H9 (cell line): Measurements from ENCODE around the gene MRPL34. TPM values are rescaled to one million over a fixed set of nuclear protein-coding genes. Genes with fewer than 3 reads are reported as not detected.

ENCODE experiments used
- DNase-seq: peaks from one replicate; pipeline ENCODE4 v3.0.0-alpha.2; 2017
- H2AFZ ChIP-seq: one replicate; pipeline ENCODE4 v1.6.1; 2013; ENCODE audit warnings: mild to moderate bottlenecking, low read length, control low read depth, moderate library complexity
- H2AK5ac ChIP-seq: 2 replicates; pipeline ENCODE4 v1.6.1; 2013; ENCODE audit warnings: low read length, control low read depth, mixed read lengths; ENCODE audit not compliant: insufficient read length
- H2BK120ac ChIP-seq: one replicate; pipeline ENCODE4 v1.6.1; 2013; ENCODE audit warnings: low read depth, mild to moderate bottlenecking, low read length, control low read depth, inconsistent platforms; ENCODE audit not compliant: poor library complexity, severe bottlenecking
- H2BK12ac ChIP-seq: 2 replicates; pipeline ENCODE4 v1.6.1; 2013; ENCODE audit warnings: low read length, control low read depth, mixed read lengths, low read depth; ENCODE audit not compliant: insufficient read length
- H2BK15ac ChIP-seq: 2 replicates; pipeline ENCODE4 v1.6.1; 2013; ENCODE audit warnings: low read depth, low read length, control low read depth
- H2BK20ac ChIP-seq: one replicate; pipeline ENCODE4 v1.6.1; 2013; ENCODE audit warnings: low read depth, mild to moderate bottlenecking, low read length, control low read depth, inconsistent platforms; ENCODE audit not compliant: poor library complexity, severe bottlenecking
- H2BK5ac ChIP-seq: 2 replicates; pipeline ENCODE4 v1.6.1; 2013; ENCODE audit warnings: low read length, control low read depth, mixed read lengths; ENCODE audit not compliant: insufficient read length
- H3K14ac ChIP-seq: 2 replicates; pipeline ENCODE4 v1.6.1; 2013; ENCODE audit warnings: low read length, control low read depth; ENCODE audit not compliant: insufficient read depth
- H3K18ac ChIP-seq: 2 replicates; pipeline ENCODE4 v1.6.1; 2013; ENCODE audit warnings: low read depth, mild to moderate bottlenecking, mixed read lengths, low read length, control low read depth; ENCODE audit not compliant: insufficient read length
- H3K23ac ChIP-seq: 2 replicates; pipeline ENCODE4 v1.6.1; 2013; ENCODE audit warnings: low read length, control low read depth, mixed read lengths, low read depth; ENCODE audit not compliant: insufficient read length
- H3K23me2 ChIP-seq: 2 replicates; pipeline ENCODE4 v1.6.1; 2013; ENCODE audit warnings: low read depth, mild to moderate bottlenecking, mixed read lengths, low read length, control low read depth; ENCODE audit not compliant: insufficient read length, poor library complexity, severe bottlenecking
- H3K27ac ChIP-seq: 2 replicates; pipeline ENCODE4 v1.5.1; 2013; ENCODE audit warnings: low read length, control low read depth, mixed read lengths, low read depth; ENCODE audit not compliant: insufficient read length
- H3K27me3 ChIP-seq: 2 replicates; pipeline ENCODE4 v1.6.1; 2013; ENCODE audit warnings: low read length, control low read depth, inconsistent platforms; ENCODE audit not compliant: insufficient read depth
- H3K4ac ChIP-seq: 2 replicates; pipeline ENCODE4 v1.6.1; 2013; ENCODE audit warnings: low read depth, mild to moderate bottlenecking, control low read depth, inconsistent platforms, low read length, moderate library complexity
- H3K4me1 ChIP-seq: 2 replicates; pipeline ENCODE4 v1.6.1; 2013; ENCODE audit warnings: low read length, control low read depth, inconsistent platforms; ENCODE audit not compliant: insufficient read depth
- H3K4me2 ChIP-seq: 2 replicates; pipeline ENCODE4 v1.6.1; 2013; ENCODE audit warnings: low read length, control low read depth, mixed read lengths; ENCODE audit not compliant: insufficient read length, insufficient read depth
- H3K56ac ChIP-seq: 2 replicates; pipeline ENCODE4 v1.6.1; 2013; ENCODE audit warnings: low read depth, mild to moderate bottlenecking, mixed read lengths, low read length, control low read depth; ENCODE audit not compliant: insufficient read length
- H3K79me1 ChIP-seq: 2 replicates; pipeline ENCODE4 v1.6.1; 2013; ENCODE audit warnings: low read depth, mild to moderate bottlenecking, moderate library complexity, low read length, control low read depth, inconsistent platforms; ENCODE audit not compliant: insufficient read depth, poor library complexity, severe bottlenecking
- H3K79me2 ChIP-seq: 2 replicates; pipeline ENCODE4 v1.6.1; 2013; ENCODE audit warnings: low read length, control low read depth, inconsistent platforms; ENCODE audit not compliant: insufficient read depth
- H3K9ac ChIP-seq: 2 replicates; pipeline ENCODE4 v1.6.1; 2013; ENCODE audit warnings: low read length, control low read depth, mixed read lengths; ENCODE audit not compliant: insufficient read length; ENCODE audit errors: extremely low read depth
- H3K9me3 ChIP-seq: one replicate; pipeline ENCODE4 v1.6.1; 2013; ENCODE audit warnings: low read depth, low read length, inconsistent platforms; ENCODE audit not compliant: control insufficient read depth
- H3T11ph ChIP-seq: one replicate; pipeline ENCODE4 v1.6.1; 2013; ENCODE audit warnings: mild to moderate bottlenecking, low read length, control low read depth, inconsistent platforms
- H4K20me1 ChIP-seq: one replicate; pipeline ENCODE4 v1.6.1; 2013; ENCODE audit not compliant: control insufficient read depth, insufficient read length, insufficient read depth
- H4K5ac ChIP-seq: 2 replicates; pipeline ENCODE4 v1.6.1; 2013; ENCODE audit warnings: low read depth, mild to moderate bottlenecking, mixed read lengths, low read length, control low read depth; ENCODE audit not compliant: insufficient read length
- H4K8ac ChIP-seq: replicated peaks from 2 replicates; pipeline ENCODE4 v1.6.1; 2013; ENCODE audit warnings: low read length, control low read depth, mixed read lengths, low read depth; ENCODE audit not compliant: insufficient read length
- H4K91ac ChIP-seq: 2 replicates; pipeline ENCODE4 v1.6.1; 2013; ENCODE audit warnings: low read depth, mild to moderate bottlenecking, moderate library complexity, mixed read lengths, low read length, control low read depth; ENCODE audit not compliant: insufficient read length
- H3K27ac Mint-ChIP-seq, 3 experiments: 2 replicates in 2 of 3; 3 replicates in 1 of 3; pipeline ENCODE4 v1.8.0; 2020 to 2021; ENCODE audit warnings: mixed read lengths in 3 of 3, mild to moderate bottlenecking in 1 of 3, moderate library complexity in 1 of 3
- H3K27me3 Mint-ChIP-seq: 2 replicates; pipeline ENCODE4 v1.8.0; 2021; ENCODE audit warnings: low read depth, mild to moderate bottlenecking, moderate library complexity, mixed read lengths
- H3K36me3 Mint-ChIP-seq, 3 experiments: 2 replicates in 2 of 3; 3 replicates in 1 of 3; pipeline ENCODE4 v1.8.0; 2020 to 2021; ENCODE audit warnings: low read depth in 3 of 3, mixed read lengths in 3 of 3; ENCODE audit not compliant: insufficient read depth in 1 of 3
- H3K4me1 Mint-ChIP-seq, 2 experiments: 2 replicates each; pipeline ENCODE4 v1.8.0; 2020; ENCODE audit warnings: mixed read lengths in 2 of 2
- H3K4me3 Mint-ChIP-seq, 2 experiments: 2 replicates in 1 of 2; 3 replicates in 1 of 2; pipeline ENCODE4 v1.8.0; 2020 to 2021; ENCODE audit warnings: mild to moderate bottlenecking in 2 of 2, mixed read lengths in 2 of 2, moderate library complexity in 1 of 2
- H3K9me3 Mint-ChIP-seq, 2 experiments: 2 replicates in 1 of 2; 3 replicates in 1 of 2; pipeline ENCODE4 v1.8.0; 2020; ENCODE audit warnings: mild to moderate bottlenecking in 2 of 2, mixed read lengths in 2 of 2, moderate library complexity in 1 of 2
- WGBS: extraction: QIAGEN DNeasy Blood & Tissue Kit; methylation state at CpG from one replicate; pipeline ENCODE4 v1.1.7; 2013; ENCODE audit warnings: missing lambda C conversion rate, low lambda C conversion rate, mixed read lengths; ENCODE audit not compliant: insufficient read length; ENCODE audit errors: extremely low coverage; 5-methylcytosine and 5-hydroxymethylcytosine counted together
- total RNA-seq: library from RNA; stranded (reverse); gene quantifications from 2 replicates; pipeline ENCODE4 v1.2.1, GENCODE V29; 2021
- TF ChIP-seq, protein P1 (sequence below): fragments of 200-600 bp; sonication (generic); conservative IDR thresholded peaks from 3 replicates; pipeline ENCODE4 v1.8.0; 2021; ENCODE audit warnings: antibody characterized with exemption, mild to moderate bottlenecking

MRPL34 gene
- total RNA-seq, 1 experiment from 2014 or later, result 84.6 TPM

DNA sequence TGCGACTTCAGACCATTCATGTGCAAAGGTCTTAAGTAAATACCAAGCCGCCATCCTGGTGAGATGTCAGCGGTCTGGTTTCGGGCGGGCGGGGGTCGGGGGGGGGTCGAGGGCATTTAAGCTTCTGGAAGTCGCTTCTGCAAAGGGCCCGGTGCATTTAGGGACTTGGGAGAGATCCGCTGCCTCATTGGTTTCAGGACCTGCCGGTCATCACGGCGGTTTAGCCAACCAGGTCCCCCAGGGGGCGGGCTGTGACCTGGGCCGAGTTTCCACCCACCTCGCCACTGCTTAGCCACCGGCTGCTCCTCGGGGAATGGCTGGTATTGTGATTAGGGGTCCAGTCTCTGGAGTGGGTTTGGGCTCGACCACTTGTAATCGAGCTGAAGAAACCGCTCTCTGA lies 16.2 kb upstream of the MRPL34 start:
- Histone ChIP-seq H3K27ac (no peak overlapping the region), H3K9me3 (no peaks in the 10 kb centered on the region), H3K4me1 (no peaks in the 10 kb centered on the region), H4K91ac (no peak overlapping the region), H4K5ac (no peak overlapping the region), H2BK120ac (no peak overlapping the region), H3K27me3 (no peaks in the 10 kb centered on the region), H2BK15ac (no peak overlapping the region), H3K79me1 (no peaks in the 10 kb centered on the region), H3K14ac (no peak overlapping the region), H4K20me1 (no peaks in the 10 kb centered on the region), H3K18ac (no peak overlapping the region), H3K4me2 (no peak overlapping the region), H2AK5ac (no peak overlapping the region), H2AFZ (no peak overlapping the region), H2BK12ac (no peak overlapping the region), H3K23me2 (no peaks in the 10 kb centered on the region), H3K4ac (no peak overlapping the region), H3K56ac (no peak overlapping the region), H3K9ac (no peak overlapping the region), H3K23ac (no peak overlapping the region), H4K8ac (no peak overlapping the region), H3T11ph (no peak overlapping the region), H3K79me2 (no peaks in the 10 kb centered on the region), H2BK20ac (no peak overlapping the region), H2BK5ac (no peak overlapping the region)
- Mint-ChIP-seq H3K27ac (no peak overlapping the region; a peak in 1 of 7 replicates), H3K4me1 (peaks cover 5 to 21% of the 10 kb centered on the region in 2 experiments; a peak in 2 of 4 replicates), H3K27me3 (peaks cover 2% of the 10 kb centered on the region; the same call in 1 of the 2 replicates), H3K4me3 (no peak overlapping the region; a peak in 2 of 5 replicates), H3K9me3 (no peaks in the 10 kb centered on the region), H3K36me3 (peaks cover 9 to 12% (median 11%) of the 10 kb centered on the region in 3 experiments; a peak in 6 of 7 replicates)
- TF ChIP-seq, protein P1, sequence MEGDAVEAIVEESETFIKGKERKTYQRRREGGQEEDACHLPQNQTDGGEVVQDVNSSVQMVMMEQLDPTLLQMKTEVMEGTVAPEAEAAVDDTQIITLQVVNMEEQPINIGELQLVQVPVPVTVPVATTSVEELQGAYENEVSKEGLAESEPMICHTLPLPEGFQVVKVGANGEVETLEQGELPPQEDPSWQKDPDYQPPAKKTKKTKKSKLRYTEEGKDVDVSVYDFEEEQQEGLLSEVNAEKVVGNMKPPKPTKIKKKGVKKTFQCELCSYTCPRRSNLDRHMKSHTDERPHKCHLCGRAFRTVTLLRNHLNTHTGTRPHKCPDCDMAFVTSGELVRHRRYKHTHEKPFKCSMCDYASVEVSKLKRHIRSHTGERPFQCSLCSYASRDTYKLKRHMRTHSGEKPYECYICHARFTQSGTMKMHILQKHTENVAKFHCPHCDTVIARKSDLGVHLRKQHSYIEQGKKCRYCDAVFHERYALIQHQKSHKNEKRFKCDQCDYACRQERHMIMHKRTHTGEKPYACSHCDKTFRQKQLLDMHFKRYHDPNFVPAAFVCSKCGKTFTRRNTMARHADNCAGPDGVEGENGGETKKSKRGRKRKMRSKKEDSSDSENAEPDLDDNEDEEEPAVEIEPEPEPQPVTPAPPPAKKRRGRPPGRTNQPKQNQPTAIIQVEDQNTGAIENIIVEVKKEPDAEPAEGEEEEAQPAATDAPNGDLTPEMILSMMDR, result no peak
- no CpG with 5 or more reads among the region's 22 CpGs for WGBS
- peak; percentile 91 for DNase-seq
